ENCODE data around the gene PTGFR.

PTGFR gene
- 0 to 0.06 (median 0) reads per million in 9 experiments for total RNA-seq

- H3K27ac Mint-ChIP-seq, result no peak within 1 kb of the TSS
- ATAC-seq (replicated peaks) (no peak), DNase-seq (no peak)
- no peak within 1 kb of the TSS for H3K4me3 Mint-ChIP-seq
- peaks cover 0 to 4% of the 10 kb centered on the region in 2 donors for H3K4me1 Mint-ChIP-seq (ENCODE audit: low read depth in 2 of 2)
- H3K27me3 Mint-ChIP-seq, result peaks cover 12 to 35% of the 10 kb centered on the region in 2 donors
- H3K9me3 Mint-ChIP-seq, result peaks cover 0 to 6% of the 10 kb centered on the region in 2 donors
- H3K36me3 Mint-ChIP-seq (ENCODE audit: insufficient read depth), result no peaks in the 10 kb centered on the region
Measured at GRCh38 chr1:78490861-78491450, at the start of gene PTGFR. PTGFR (plus strand) TSS chr1:78490974; CDS start chr1:78492744, 1,770 bp downstream.

- DNase-seq, result no peak
- Mint-ChIP-seq H3K36me3 (ENCODE audit: insufficient read depth) (peaks cover 2% of the 10 kb centered on the region), H3K27ac (no peak overlapping the region), H3K9me3 (no peaks in the 10 kb centered on the region), H3K4me1 (ENCODE audit: low read depth in 2 of 2) (no peaks in the 10 kb centered on the region), H3K27me3 (no peaks in the 10 kb centered on the region), H3K4me3 (no peak overlapping the region)
- ATAC-seq (replicated peaks), result no peak
Measured at GRCh38 chr1:78441921-78442320, 48.9 kb upstream of the PTGFR start.

- no peaks in the 10 kb centered on the region for H3K4me1 Mint-ChIP-seq (ENCODE audit: low read depth in 2 of 2)
- DNase-seq (no peak), ATAC-seq (replicated peaks) (no peak)
- no peaks in the 10 kb centered on the region for H3K36me3 Mint-ChIP-seq (ENCODE audit: insufficient read depth)
- no peak overlapping the region for H3K4me3 Mint-ChIP-seq
- H3K27me3 Mint-ChIP-seq, result no peaks in the 10 kb centered on the region
- no peak overlapping the region for H3K27ac Mint-ChIP-seq
- peaks cover 0 to 4% of the 10 kb centered on the region in 2 donors for H3K9me3 Mint-ChIP-seq
Measured at GRCh38 chr1:78447086-78447485, 43.7 kb upstream of the PTGFR start.

GRCh38 chr1:78464449-78464891, 26.3 kb upstream of the PTGFR start:
- no peaks in the 10 kb centered on the region for H3K27me3 Mint-ChIP-seq
- H3K27ac Mint-ChIP-seq, result no peak overlapping the region
- no peak for DNase-seq
- H3K4me3 Mint-ChIP-seq, result no peak overlapping the region
- no peaks in the 10 kb centered on the region for H3K4me1 Mint-ChIP-seq (ENCODE audit: low read depth in 2 of 2)
- no peaks in the 10 kb centered on the region for H3K36me3 Mint-ChIP-seq (ENCODE audit: insufficient read depth)
- ATAC-seq (replicated peaks), result no peak
- peaks cover 5 to 21% of the 10 kb centered on the region in 2 donors for H3K9me3 Mint-ChIP-seq

GRCh38 chr1:78465143-78465542, 25.6 kb upstream of the PTGFR start:
- ATAC-seq (replicated peaks) (no peak), DNase-seq (no peak)
- H3K9me3 Mint-ChIP-seq, result peaks cover 5 to 21% of the 10 kb centered on the region in 2 donors
- no peaks in the 10 kb centered on the region for H3K4me1 Mint-ChIP-seq (ENCODE audit: low read depth in 2 of 2)
- no peaks in the 10 kb centered on the region for H3K36me3 Mint-ChIP-seq (ENCODE audit: insufficient read depth)
- H3K4me3 Mint-ChIP-seq, result no peak overlapping the region
- no peak overlapping the region for H3K27ac Mint-ChIP-seq
- H3K27me3 Mint-ChIP-seq, result no peaks in the 10 kb centered on the region

- no peaks in the 10 kb centered on the region for H3K36me3 Mint-ChIP-seq (ENCODE audit: insufficient read depth)
- no peaks in the 10 kb centered on the region for H3K27me3 Mint-ChIP-seq
- H3K4me3 Mint-ChIP-seq, result no peak overlapping the region
- ATAC-seq (replicated peaks), result no peak
- no peaks in the 10 kb centered on the region for H3K4me1 Mint-ChIP-seq (ENCODE audit: low read depth in 2 of 2)
- no peak overlapping the region for H3K27ac Mint-ChIP-seq
- peaks cover 7% of the 10 kb centered on the region in 2 donors for H3K9me3 Mint-ChIP-seq
- no peak for DNase-seq
Measured at GRCh38 chr1:78468521-78468920, 22.3 kb upstream of the PTGFR start.

GRCh38 chr1:78469576-78469975, 21.2 kb upstream of the PTGFR start:
- no peaks in the 10 kb centered on the region for H3K36me3 Mint-ChIP-seq (ENCODE audit: insufficient read depth)
- H3K27ac Mint-ChIP-seq, result no peak overlapping the region
- no peak for DNase-seq
- ATAC-seq (replicated peaks), result no peak
- H3K4me3 Mint-ChIP-seq, result no peak overlapping the region
- no peaks in the 10 kb centered on the region for H3K27me3 Mint-ChIP-seq
- H3K4me1 Mint-ChIP-seq (ENCODE audit: low read depth in 2 of 2), result no peaks in the 10 kb centered on the region
- peaks cover 2 to 7% of the 10 kb centered on the region in 2 donors for H3K9me3 Mint-ChIP-seq

- Mint-ChIP-seq H3K4me3 (no peak overlapping the region), H3K27me3 (no peaks in the 10 kb centered on the region), H3K27ac (no peak overlapping the region), H3K4me1 (ENCODE audit: low read depth in 2 of 2) (no peaks in the 10 kb centered on the region), H3K36me3 (ENCODE audit: insufficient read depth) (no peaks in the 10 kb centered on the region), H3K9me3 (peaks cover 0 to 3% of the 10 kb centered on the region in 2 donors)
- no peak for DNase-seq
- ATAC-seq (replicated peaks), result no peak
Measured at GRCh38 chr1:78471890-78472620, 18.7 kb upstream of the PTGFR start.

- Mint-ChIP-seq H3K9me3 (peaks cover 0 to 3% of the 10 kb centered on the region in 2 donors), H3K36me3 (ENCODE audit: insufficient read depth) (no peaks in the 10 kb centered on the region), H3K27me3 (no peaks in the 10 kb centered on the region), H3K4me1 (ENCODE audit: low read depth in 2 of 2) (no peaks in the 10 kb centered on the region), H3K4me3 (no peak overlapping the region), H3K27ac (no peak overlapping the region)
- ATAC-seq (replicated peaks) (no peak), DNase-seq (no peak)
Measured at GRCh38 chr1:78472851-78473496, 17.8 kb upstream of the PTGFR start.

GRCh38 chr1:78474092-78474491, 16.7 kb upstream of the PTGFR start:
- no peak overlapping the region for H3K27ac Mint-ChIP-seq
- ATAC-seq (replicated peaks), result no peak
- H3K36me3 Mint-ChIP-seq (ENCODE audit: insufficient read depth), result no peaks in the 10 kb centered on the region

GRCh38 chr1:78475888-78476610, 14.7 kb upstream of the PTGFR start:
- Mint-ChIP-seq H3K27me3 (no peaks in the 10 kb centered on the region), H3K36me3 (ENCODE audit: insufficient read depth) (no peaks in the 10 kb centered on the region), H3K4me3 (no peak overlapping the region), H3K27ac (no peak overlapping the region), H3K4me1 (ENCODE audit: low read depth in 2 of 2) (no peaks in the 10 kb centered on the region), H3K9me3 (peaks cover 0 to 1% of the 10 kb centered on the region in 2 donors)
- ATAC-seq (replicated peaks), result no peak
- no peak for DNase-seq

More at GRCh38 chr1:78474092-78474491, 16.7 kb upstream of the PTGFR start:
- peaks cover 0 to 3% of the 10 kb centered on the region in 2 donors for H3K9me3 Mint-ChIP-seq
- no peaks in the 10 kb centered on the region for H3K4me1 Mint-ChIP-seq (ENCODE audit: low read depth in 2 of 2)
- H3K27me3 Mint-ChIP-seq, result no peaks in the 10 kb centered on the region
- H3K4me3 Mint-ChIP-seq, result no peak overlapping the region
- no peak for DNase-seq

GRCh38 chr1:78483903-78484302, 6.9 kb upstream of the PTGFR start:
- Mint-ChIP-seq H3K27me3 (peaks cover 0 to 22% of the 10 kb centered on the region in 2 donors), H3K9me3 (peaks cover 5 to 14% of the 10 kb centered on the region in 2 donors)
- ATAC-seq (replicated peaks), result no peak

GRCh38 chr1:78491451-78492071, 787 bp downstream of the PTGFR start:
- ATAC-seq (replicated peaks) (no peak), DNase-seq (no peak)
- Mint-ChIP-seq H3K9me3 (peaks cover 0 to 6% of the 10 kb centered on the region in 2 donors), H3K36me3 (ENCODE audit: insufficient read depth) (no peaks in the 10 kb centered on the region), H3K27me3 (peaks cover 12 to 35% of the 10 kb centered on the region in 2 donors), H3K4me3 (no peak overlapping the region), H3K4me1 (ENCODE audit: low read depth in 2 of 2) (peaks cover 0 to 4% of the 10 kb centered on the region in 2 donors), H3K27ac (no peak overlapping the region)

More at GRCh38 chr1:78483903-78484302, 6.9 kb upstream of the PTGFR start:
- H3K4me3 Mint-ChIP-seq, result no peak overlapping the region
- no peak for DNase-seq
- no peak overlapping the region for H3K27ac Mint-ChIP-seq
- no peaks in the 10 kb centered on the region for H3K4me1 Mint-ChIP-seq (ENCODE audit: low read depth in 2 of 2)
- no peaks in the 10 kb centered on the region for H3K36me3 Mint-ChIP-seq (ENCODE audit: insufficient read depth)

Measured in effector memory CD8-positive, alpha-beta T cell (primary cell).